Measurements from ENCODE around the gene SPTY2D1. TPM values are rescaled to one million over a fixed set of nuclear protein-coding genes. Genes with fewer than 3 reads are reported as not detected.

Gene SPTY2D1
- polyA plus RNA-seq, 1 experiment, result 18.6 TPM

GRCh38 chr11:18633256-18634139, 644 bp downstream of the SPTY2D1 start:
- Histone ChIP-seq H3K9me3 (ENCODE audit: control insufficient read depth, insufficient read depth, low read length) (no peaks in the 10 kb centered on the region), H3K27me3 (ENCODE audit: control insufficient read depth, insufficient read depth, low read length) (no peaks in the 10 kb centered on the region), H3K4me3 (ENCODE audit: low read depth, low read length) (peak overlapping the region; percentile 69), H3K27ac (ENCODE audit: low read depth, low read length) (peak overlapping the region; percentile 63)
- TF ChIP-seq, protein P1, sequence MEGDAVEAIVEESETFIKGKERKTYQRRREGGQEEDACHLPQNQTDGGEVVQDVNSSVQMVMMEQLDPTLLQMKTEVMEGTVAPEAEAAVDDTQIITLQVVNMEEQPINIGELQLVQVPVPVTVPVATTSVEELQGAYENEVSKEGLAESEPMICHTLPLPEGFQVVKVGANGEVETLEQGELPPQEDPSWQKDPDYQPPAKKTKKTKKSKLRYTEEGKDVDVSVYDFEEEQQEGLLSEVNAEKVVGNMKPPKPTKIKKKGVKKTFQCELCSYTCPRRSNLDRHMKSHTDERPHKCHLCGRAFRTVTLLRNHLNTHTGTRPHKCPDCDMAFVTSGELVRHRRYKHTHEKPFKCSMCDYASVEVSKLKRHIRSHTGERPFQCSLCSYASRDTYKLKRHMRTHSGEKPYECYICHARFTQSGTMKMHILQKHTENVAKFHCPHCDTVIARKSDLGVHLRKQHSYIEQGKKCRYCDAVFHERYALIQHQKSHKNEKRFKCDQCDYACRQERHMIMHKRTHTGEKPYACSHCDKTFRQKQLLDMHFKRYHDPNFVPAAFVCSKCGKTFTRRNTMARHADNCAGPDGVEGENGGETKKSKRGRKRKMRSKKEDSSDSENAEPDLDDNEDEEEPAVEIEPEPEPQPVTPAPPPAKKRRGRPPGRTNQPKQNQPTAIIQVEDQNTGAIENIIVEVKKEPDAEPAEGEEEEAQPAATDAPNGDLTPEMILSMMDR (IDR thresholded peaks at IDR 0.05; ENCODE audit: low read depth, low read length), result no peak
- CTCF ChIA-PET, result interaction anchor here (0.7 to 1.6 kb wide), 5 partner anchors 9 to 131 kb away, joined by 3 to 5 read pairs (median 4); no protein-coding TSS in a partner anchor
- POLR2A ChIA-PET, result interaction anchor here (0.6 to 1.6 kb wide), 11 partner anchors 8 to 249 kb away, joined by 3 to 11 read pairs (median 4); partner anchors contain the start of genes LDHA and UEVLD
- no peak for DNase-seq (ENCODE audit: low read depth, low spot score)

DNA sequence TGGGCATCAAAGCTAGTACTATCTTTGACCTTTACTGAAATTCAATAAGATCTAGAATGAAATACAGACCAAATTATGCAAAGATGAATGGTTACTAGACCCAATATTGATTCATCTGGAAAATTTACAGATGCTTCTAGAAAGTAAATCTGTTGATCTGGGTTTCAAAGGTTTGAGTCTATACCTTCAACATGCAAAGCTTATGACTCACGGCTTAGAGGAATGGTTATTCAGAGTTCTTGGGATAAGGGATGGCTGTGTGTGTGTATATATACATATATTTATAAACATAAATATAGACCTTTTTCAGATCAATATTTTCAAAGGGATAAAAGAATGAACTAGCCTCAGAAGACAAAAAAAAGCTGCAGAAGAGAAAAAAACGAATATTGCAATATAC, 1.3 kb downstream of the SPTY2D1 start:
- Histone ChIP-seq H3K27me3 (ENCODE audit: control insufficient read depth, insufficient read depth, low read length) (no peaks in the 10 kb centered on the region), H3K4me3 (ENCODE audit: low read depth, low read length) (peak overlapping the region; percentile 69), H3K9me3 (ENCODE audit: control insufficient read depth, insufficient read depth, low read length) (no peaks in the 10 kb centered on the region), H3K27ac (ENCODE audit: low read depth, low read length) (no peak overlapping the region)
- DNase-seq (ENCODE audit: low read depth, low spot score), result no peak
- ChIA-PET POLR2A (interaction anchor here (0.8 kb wide), 1 partner anchor 44 kb away, joined by 4 read pairs; the partner anchor contains the start of gene UEVLD), CTCF (interaction anchor here (0.7 to 1.6 kb wide), 4 partner anchors 9 to 131 kb away, joined by 4 to 5 read pairs (median 4); no protein-coding TSS in a partner anchor)
- TF ChIP-seq, protein P1 (IDR thresholded peaks at IDR 0.05; ENCODE audit: low read depth, low read length), result no peak

DNA sequence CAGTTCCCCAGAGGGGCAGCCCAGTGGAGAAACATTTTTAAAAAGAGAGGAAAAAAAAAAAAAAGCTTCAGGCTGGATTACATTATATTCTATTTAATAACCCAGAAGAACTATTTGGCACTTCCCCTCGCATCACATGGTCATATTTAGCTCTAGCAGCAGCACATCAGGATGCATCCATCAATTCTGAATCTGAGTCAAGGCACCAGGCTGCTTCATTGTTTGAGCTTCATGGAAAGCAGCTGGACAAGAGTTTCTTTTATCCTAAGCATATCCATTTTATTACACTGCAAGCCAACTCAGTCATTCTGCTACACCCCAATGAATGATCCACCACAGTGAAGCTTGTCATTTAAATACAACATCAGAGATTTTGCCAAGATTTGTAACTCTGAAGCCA, 10.0 kb downstream of the SPTY2D1 start:
- ChIA-PET POLR2A (no interaction called here), CTCF (interaction anchor here (0.6 to 1.3 kb wide), 4 partner anchors 9 to 128 kb away, joined by 3 to 4 read pairs (median 4); no protein-coding TSS in a partner anchor)
- Histone ChIP-seq H3K4me3 (ENCODE audit: low read depth, low read length) (no peak overlapping the region), H3K27me3 (ENCODE audit: control insufficient read depth, insufficient read depth, low read length) (no peaks in the 10 kb centered on the region), H3K9me3 (ENCODE audit: control insufficient read depth, insufficient read depth, low read length) (no peaks in the 10 kb centered on the region), H3K27ac (ENCODE audit: low read depth, low read length) (no peak overlapping the region)
- TF ChIP-seq, protein P1 (IDR thresholded peaks at IDR 0.05; ENCODE audit: low read depth, low read length), result no peak
- no peak for DNase-seq (ENCODE audit: low read depth, low spot score)

GRCh38 chr11:18623707-18624106, 10.4 kb downstream of the SPTY2D1 start:
- Histone ChIP-seq H3K27me3 (ENCODE audit: control insufficient read depth, insufficient read depth, low read length) (no peaks in the 10 kb centered on the region), H3K4me3 (ENCODE audit: low read depth, low read length) (no peak overlapping the region), H3K27ac (ENCODE audit: low read depth, low read length) (no peak overlapping the region), H3K9me3 (ENCODE audit: control insufficient read depth, insufficient read depth, low read length) (no peaks in the 10 kb centered on the region)
- ChIA-PET POLR2A (no interaction called here), CTCF (interaction anchor here (0.7 kb wide), 1 partner anchor 129 kb away, joined by 3 read pairs; no protein-coding TSS in a partner anchor)
- TF ChIP-seq, protein P1 (IDR thresholded peaks at IDR 0.05; ENCODE audit: low read depth, low read length), result no peak
- DNase-seq (ENCODE audit: low read depth, low spot score), result no peak
